ENCODE results near the gene HBA2. TPM values are rescaled to one million over a fixed set of nuclear protein-coding genes. Genes with fewer than 3 reads are reported as not detected.

Gene HBA2
- total and polyA plus RNA-seq, 2 of the 4 experiments (the other 2 are of a cell fraction) = not detected

- ChIA-PET POLR2A (ENCODE audit: unreplicated experiment) (no interaction called here), CTCF (no interaction called here)
- Histone ChIP-seq H3K4me2 (ENCODE audit: low read depth, low read length) (no peak overlapping the region), H3K27me3 (ENCODE audit: control insufficient read depth, insufficient read depth, low read length) (no peaks in the 10 kb centered on the region), H2AK5ac (ENCODE audit: low read depth, low read length) (no peak overlapping the region), H3K27ac (ENCODE audit: insufficient read depth, low read length) (no peak overlapping the region), H3K9me3 (ENCODE audit: control insufficient read depth, insufficient read depth, low read length) (no peaks in the 10 kb centered on the region), H2BK120ac (ENCODE audit: low read depth, low read length) (no peak overlapping the region), H2AK9ac (replicated peaks; ENCODE audit: low read depth, low read length, poor library complexity) (no peak overlapping the region), H2BK15ac (ENCODE audit: low read depth, low read length) (no peak overlapping the region), H3K9ac (ENCODE audit: low read depth, low read length) (no peak overlapping the region), H3K56ac (ENCODE audit: extremely low read depth, insufficient read depth, low read length) (no peak overlapping the region), H3K4me1 (ENCODE audit: control insufficient read depth, insufficient read depth, low read length) (no peaks in the 10 kb centered on the region), H3K4me3 (ENCODE audit: insufficient read depth, low read depth, low read length) (no peak overlapping the region), H3K14ac (replicated peaks; ENCODE audit: low read depth, low read length) (no peak overlapping the region), H3K23ac (ENCODE audit: low read depth, low read length) (no peak overlapping the region), H3K9me1 (ENCODE audit: insufficient read depth, low read length) (no peaks in the 10 kb centered on the region; the same call in 1 of the 2 replicates), H2BK20ac (ENCODE audit: low read depth, low read length) (no peak overlapping the region), H2AFZ (replicated peaks; ENCODE audit: low read length, poor library complexity) (no peak overlapping the region), H4K91ac (ENCODE audit: insufficient read depth, low read depth, low read length) (no peak overlapping the region), H4K20me1 (ENCODE audit: insufficient read depth, low read length) (peaks cover 62% of the 10 kb centered on the region), H4K5ac (ENCODE audit: low read depth, low read length) (no peak overlapping the region), H3K79me1 (ENCODE audit: low read depth in 1 of 2, low read length in 2 of 2) (peaks cover 24 to 62% of the 10 kb centered on the region in 2 experiments), H2BK5ac (ENCODE audit: low read depth, low read length, poor library complexity, severe bottlenecking) (no peak overlapping the region), H3K36me3 (ENCODE audit: control insufficient read depth, insufficient read depth, low read length) (peaks cover 59% of the 10 kb centered on the region), H4K8ac (ENCODE audit: low read depth in 2 of 2, low read length in 2 of 2) (no peak overlapping the region), H3K18ac (ENCODE audit: low read depth, low read length) (no peak overlapping the region), H3K4ac (ENCODE audit: low read depth, low read length) (no peak overlapping the region)
- dilution Hi-C loops (cut with HindIII; ENCODE audit: low sequenced_read_pairs, unreplicated experiment) = no loop called here
- DNase-seq (no peak), ATAC-seq (ENCODE audit: low read depth) (no peak)
- no peak for TF ChIP-seq FOS (IDR thresholded peaks at IDR 0.05; ENCODE audit: low read depth, low read length)
- no peak for TF ChIP-seq CEBPB (IDR thresholded peaks at IDR 0.05; ENCODE audit: low read depth, low read length)
- TF ChIP-seq SMC3 (IDR thresholded peaks at IDR 0.05; ENCODE audit: low read depth, low read length) = no peak
- TF ChIP-seq USF2 (IDR thresholded peaks at IDR 0.05; ENCODE audit: low read depth, low read length) = no peak
- TF ChIP-seq MAZ (IDR thresholded peaks at IDR 0.05; ENCODE audit: borderline replicate concordance, low read depth, low read length) = no peak
- TF ChIP-seq NFE2L2 (IDR thresholded peaks at IDR 0.05; ENCODE audit: low read depth, low read length) = no peak
- TF ChIP-seq POLR2A (IDR thresholded peaks at IDR 0.05; ENCODE audit: low read depth, low read length) = no peak
- TF ChIP-seq CHD1 (IDR thresholded peaks at IDR 0.05; ENCODE audit: low read depth, low read length) = no peak
- TF ChIP-seq MAFK (IDR thresholded peaks at IDR 0.05; ENCODE audit: low read depth, low read length) = no peak
- TF ChIP-seq RAD21 (IDR thresholded peaks at IDR 0.05; ENCODE audit: low read length) = no peak
- no peak for TF ChIP-seq RFX5 (IDR thresholded peaks at IDR 0.05; ENCODE audit: low read depth, low read length)
- TF ChIP-seq ELK1 (IDR thresholded peaks at IDR 0.05; ENCODE audit: borderline replicate concordance, low read depth, low read length) = no peak
- no peak for TF ChIP-seq BHLHE40 (IDR thresholded peaks at IDR 0.05; ENCODE audit: low read depth, low read length)
- TF ChIP-seq MXI1 (IDR thresholded peaks at IDR 0.05; ENCODE audit: borderline replicate concordance, low read depth, low read length) = no peak
- no peak for TF ChIP-seq RCOR1 (IDR thresholded peaks at IDR 0.05; ENCODE audit: insufficient replicate concordance, low read length)
- TF ChIP-seq CTCF (conservative IDR thresholded peaks at IDR 0.05; ENCODE audit: low read depth, low read length) = no peak
- in situ Hi-C loops (cut with MboI; ENCODE audit: low sequenced_read_pairs) = no loop called here
- WGBS, 2 experiments (ENCODE audit: extremely low coverage in 2 of 2, insufficient read length in 1 of 2) = no CpG with 5 or more reads among the region's 4 CpGs
- no TSS peak for BruUV-seq (replicated peaks)
- intact Hi-C loops (cut with micrococcal nuclease) = no loop called here
These were observed 47.3 kb downstream of the HBA2 start for GRCh38 chr16:220021-220420.
